Liver (tissue), 3 donors: ENCODE measurements around the gene SYDE2.

ENCODE experiments used
- FOXA2 ChIP-seq: IDR thresholded peaks from 2 replicates; pipeline ENCODE4 v1.6.1; 2016; ENCODE audit warnings: antibody characterized with exemption
- GABPA ChIP-seq, 2 donors: IDR thresholded peaks in 1 of 2; conservative IDR thresholded peaks in 1 of 2; 2 replicates each; pipeline ENCODE4 v1.6.1; 2016; ENCODE audit warnings: antibody characterized with exemption in 2 of 2, mild to moderate bottlenecking in 1 of 2, moderate library complexity in 1 of 2
- RAD21 ChIP-seq, 2 donors: IDR thresholded peaks; 2 replicates each; pipeline ENCODE4 v1.6.1; 2016; ENCODE audit warnings: antibody characterized with exemption in 2 of 2, mild to moderate bottlenecking in 2 of 2
- RXRA ChIP-seq, 2 donors: IDR thresholded peaks; 2 replicates each; pipeline ENCODE4 v1.6.1; 2017 to 2018; ENCODE audit warnings: antibody characterized with exemption in 2 of 2, mild to moderate bottlenecking in 1 of 2
- SP1 ChIP-seq: IDR thresholded peaks from 2 replicates; pipeline ENCODE4 v1.6.1; 2018; ENCODE audit warnings: antibody characterized with exemption, mild to moderate bottlenecking
- TAF1 ChIP-seq: conservative IDR thresholded peaks from 2 replicates; pipeline ENCODE4 v1.6.1; 2016; ENCODE audit warnings: antibody characterized with exemption, mild to moderate bottlenecking
- YY1 ChIP-seq: IDR thresholded peaks from 2 replicates; pipeline ENCODE4 v1.6.1; 2016; ENCODE audit warnings: antibody characterized with exemption, mild to moderate bottlenecking
- TF ChIP-seq, protein P1 (sequence below): fragments of 150-350 bp; IDR thresholded peaks from 2 replicates; pipeline ENCODE4 v1.5.1; 2017; ENCODE audit warnings: improper control_type of control experiment, low read depth, low read length; ENCODE audit not compliant: missing input control
- TF ChIP-seq, protein P2 (sequence below): IDR thresholded peaks from 2 replicates; pipeline ENCODE4 v1.6.1; 2016; ENCODE audit warnings: antibody characterized with exemption
- donor health status: healthy.
- donor health status: healthy.

DNA sequence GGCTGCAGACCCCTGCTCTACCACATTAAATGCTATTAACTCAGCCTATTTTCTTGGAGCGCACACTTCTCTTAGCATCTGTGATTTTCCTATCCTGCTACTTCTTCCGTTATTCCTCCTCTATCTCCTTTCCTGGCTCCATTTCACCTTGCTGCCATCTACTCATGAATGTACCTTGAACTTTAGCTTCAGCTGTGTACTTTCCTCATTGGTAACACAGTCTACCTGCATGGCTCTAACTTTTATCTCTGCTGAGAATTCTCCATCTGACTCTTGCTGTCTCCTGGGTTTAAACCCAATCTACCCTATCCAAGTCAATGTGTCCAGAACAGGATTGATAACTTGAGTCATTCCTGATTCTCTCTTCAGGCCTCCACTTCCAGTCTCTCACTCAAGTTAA is 84.9 kb downstream of the SYDE2 start:
- TF ChIP-seq, protein P1, sequence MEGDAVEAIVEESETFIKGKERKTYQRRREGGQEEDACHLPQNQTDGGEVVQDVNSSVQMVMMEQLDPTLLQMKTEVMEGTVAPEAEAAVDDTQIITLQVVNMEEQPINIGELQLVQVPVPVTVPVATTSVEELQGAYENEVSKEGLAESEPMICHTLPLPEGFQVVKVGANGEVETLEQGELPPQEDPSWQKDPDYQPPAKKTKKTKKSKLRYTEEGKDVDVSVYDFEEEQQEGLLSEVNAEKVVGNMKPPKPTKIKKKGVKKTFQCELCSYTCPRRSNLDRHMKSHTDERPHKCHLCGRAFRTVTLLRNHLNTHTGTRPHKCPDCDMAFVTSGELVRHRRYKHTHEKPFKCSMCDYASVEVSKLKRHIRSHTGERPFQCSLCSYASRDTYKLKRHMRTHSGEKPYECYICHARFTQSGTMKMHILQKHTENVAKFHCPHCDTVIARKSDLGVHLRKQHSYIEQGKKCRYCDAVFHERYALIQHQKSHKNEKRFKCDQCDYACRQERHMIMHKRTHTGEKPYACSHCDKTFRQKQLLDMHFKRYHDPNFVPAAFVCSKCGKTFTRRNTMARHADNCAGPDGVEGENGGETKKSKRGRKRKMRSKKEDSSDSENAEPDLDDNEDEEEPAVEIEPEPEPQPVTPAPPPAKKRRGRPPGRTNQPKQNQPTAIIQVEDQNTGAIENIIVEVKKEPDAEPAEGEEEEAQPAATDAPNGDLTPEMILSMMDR = no peak
- TF ChIP-seq SP1 = no peak
- TF ChIP-seq, protein P2, sequence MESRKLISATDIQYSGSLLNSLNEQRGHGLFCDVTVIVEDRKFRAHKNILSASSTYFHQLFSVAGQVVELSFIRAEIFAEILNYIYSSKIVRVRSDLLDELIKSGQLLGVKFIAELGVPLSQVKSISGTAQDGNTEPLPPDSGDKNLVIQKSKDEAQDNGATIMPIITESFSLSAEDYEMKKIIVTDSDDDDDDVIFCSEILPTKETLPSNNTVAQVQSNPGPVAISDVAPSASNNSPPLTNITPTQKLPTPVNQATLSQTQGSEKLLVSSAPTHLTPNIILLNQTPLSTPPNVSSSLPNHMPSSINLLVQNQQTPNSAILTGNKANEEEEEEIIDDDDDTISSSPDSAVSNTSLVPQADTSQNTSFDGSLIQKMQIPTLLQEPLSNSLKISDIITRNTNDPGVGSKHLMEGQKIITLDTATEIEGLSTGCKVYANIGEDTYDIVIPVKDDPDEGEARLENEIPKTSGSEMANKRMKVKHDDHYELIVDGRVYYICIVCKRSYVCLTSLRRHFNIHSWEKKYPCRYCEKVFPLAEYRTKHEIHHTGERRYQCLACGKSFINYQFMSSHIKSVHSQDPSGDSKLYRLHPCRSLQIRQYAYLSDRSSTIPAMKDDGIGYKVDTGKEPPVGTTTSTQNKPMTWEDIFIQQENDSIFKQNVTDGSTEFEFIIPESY = no peak
- TF ChIP-seq TAF1 = no peak
- TF ChIP-seq RXRA (IDR thresholded peaks at IDR 0.05) = no peak
- TF ChIP-seq YY1 = no peak
- no peak for TF ChIP-seq FOXA2
- no peak for TF ChIP-seq RAD21 (IDR thresholded peaks at IDR 0.05)
- no peak for TF ChIP-seq GABPA (IDR thresholded peaks at IDR 0.05 in 1 of 2, conservative IDR thresholded peaks at IDR 0.05 in 1 of 2)
